HL-60 (cell line): ENCODE results near the gene PRRX1.

Experiments
- DNase-seq, 2 experiments: peaks; one replicate each; pipeline ENCODE4 v3.0.0-alpha.2; 2010 to 2020; ENCODE audit warnings: low read depth in 1 of 2, low spot score in 1 of 2
- H3K27ac ChIP-seq: fragments of 250-450 bp; sonication (Bioruptor Pico); replicated peaks from 2 replicates; pipeline ENCODE4 v1.5.1; 2020; ENCODE audit warnings: mild to moderate bottlenecking, moderate library complexity
- H3K27me3 ChIP-seq: fragments of 250-450 bp; sonication (Bioruptor Pico); 2 replicates; pipeline ENCODE4 v1.5.1; 2021; ENCODE audit warnings: mild to moderate bottlenecking, moderate library complexity; ENCODE audit not compliant: insufficient read depth, poor library complexity, severe bottlenecking
- H3K4me3 ChIP-seq: replicated peaks from 2 replicates; pipeline ENCODE4 v1.5.1; 2011; ENCODE audit warnings: mild to moderate bottlenecking, control low read depth, low read length; ENCODE audit not compliant: insufficient read depth
- CTCF ChIP-seq: IDR thresholded peaks from one replicate; pipeline ENCODE4 v1.5.1; 2011; ENCODE audit warnings: low read length, control low read depth, inconsistent platforms; ENCODE audit not compliant: insufficient read depth
- GABPA ChIP-seq: IDR thresholded peaks from 2 replicates; pipeline ENCODE4 v1.6.1; 2012; ENCODE audit warnings: low read depth
- POLR2AphosphoS5 ChIP-seq: IDR thresholded peaks from 2 replicates; pipeline ENCODE4 v1.6.1; 2012; ENCODE audit warnings: low read depth
- REST ChIP-seq: IDR thresholded peaks from 2 replicates; pipeline ENCODE4 v1.6.1; 2012; ENCODE audit warnings: low read depth; ENCODE audit not compliant: insufficient replicate concordance
- SPI1 ChIP-seq: IDR thresholded peaks from 2 replicates; pipeline ENCODE4 v1.6.1; 2012; ENCODE audit warnings: low read depth, mild to moderate bottlenecking, borderline replicate concordance

The PRRX1 gene

GRCh38 chr1:170664828-170665612 lies 1.1 kb downstream of the PRRX1 start:
- DNase-seq = no peak
- Histone ChIP-seq H3K27me3 (peaks cover 70% of the 10 kb centered on the region), H3K27ac (no peak overlapping the region), H3K4me3 (no peak overlapping the region)
- no peak for TF ChIP-seq SPI1
- TF ChIP-seq GABPA = no peak
- TF ChIP-seq CTCF = no peak
- no peak for TF ChIP-seq REST
- TF ChIP-seq POLR2AphosphoS5 = no peak

GRCh38 chr1:170665629-170666028 lies 1.7 kb downstream of the PRRX1 start:
- Histone ChIP-seq H3K4me3 (no peak overlapping the region), H3K27ac (no peak overlapping the region), H3K27me3 (peaks cover 71% of the 10 kb centered on the region)
- peak in 1 of 2 experiments; percentile 33 for DNase-seq
- TF ChIP-seq REST (no peak), SPI1 (peak; percentile 68; the same call in 1 of the 2 replicates), POLR2AphosphoS5 (no peak), GABPA (no peak), CTCF (no peak)

- no peak for TF ChIP-seq SPI1
- no peak for TF ChIP-seq REST
- no peak for TF ChIP-seq CTCF
- no peak for TF ChIP-seq GABPA
- TF ChIP-seq POLR2AphosphoS5 = no peak
- no peak overlapping the region for H3K27ac ChIP-seq
- peaks cover 73% of the 10 kb centered on the region for H3K27me3 ChIP-seq
- DNase-seq = no peak
- H3K4me3 ChIP-seq = no peak overlapping the region
Measured at GRCh38 chr1:170666541-170667254, 2.8 kb downstream of the PRRX1 start.
